Kidney epithelial cell (primary cell): ENCODE measurements around the gene GAGE12J. TPM values are rescaled to one million over a fixed set of nuclear protein-coding genes. Genes with fewer than 3 reads are reported as not detected.
"Not testable (repeated sequence)": the region's sequence is repeated elsewhere in the genome, so short reads cannot be mapped to it uniquely, and the experiment has no call there.

Experiments
- DNase-seq: peaks from one replicate; pipeline ENCODE4 v3.0.0-alpha.2; 2010; ENCODE audit warnings: low read depth
- H3K27me3 ChIP-seq: 2 replicates; pipeline ENCODE4 v1.6.0; 2011; ENCODE audit warnings: low read length; ENCODE audit not compliant: control insufficient read depth, insufficient read depth
- H3K36me3 ChIP-seq: 2 replicates; pipeline ENCODE4 v1.5.1; 2011; ENCODE audit warnings: low read length; ENCODE audit not compliant: control insufficient read depth, insufficient read depth
- H3K4me3 ChIP-seq: 2 replicates; pipeline ENCODE4 v1.5.1; 2011; ENCODE audit warnings: low read depth, mild to moderate bottlenecking, control low read depth, low read length
- total RNA-seq: library from RNA; depleted of rRNA; stranded (reverse); fragments of >200 nt; gene quantifications from 2 replicates; pipeline ENCODE4 v1.2.3, GENCODE V29; 2015

The GAGE12J gene
- total RNA-seq, 1 donor from 2014 or later = not detected

GRCh38 chrX:49331841-49332240, 10.0 kb downstream of the GAGE12J start:
- not testable (repeated sequence) for H3K4me3 ChIP-seq, H3K36me3 ChIP-seq, DNase-seq, H3K27me3 ChIP-seq

GRCh38 chrX:49341449-49341848, 19.6 kb downstream of the GAGE12J start:
- H3K36me3 ChIP-seq, H3K27me3 ChIP-seq: not testable (repeated sequence)

GRCh38 chrX:49344496-49345175, 22.8 kb downstream of the GAGE12J start:
- H3K4me3 ChIP-seq, H3K36me3 ChIP-seq, H3K27me3 ChIP-seq, DNase-seq: not testable (repeated sequence)

More at GRCh38 chrX:49341449-49341848, 19.6 kb downstream of the GAGE12J start:
- DNase-seq, H3K4me3 ChIP-seq: not testable (repeated sequence)

- not testable (repeated sequence) for H3K4me3 ChIP-seq, H3K36me3 ChIP-seq, H3K27me3 ChIP-seq, DNase-seq
Measured at GRCh38 chrX:49345402-49345801, 23.6 kb downstream of the GAGE12J start.

GRCh38 chrX:49346150-49346549, 24.3 kb downstream of the GAGE12J start:
- not testable (repeated sequence) for H3K27me3 ChIP-seq, DNase-seq, H3K36me3 ChIP-seq, H3K4me3 ChIP-seq

Other genes with a start within 250 kb of the GAGE12J start
- gene PRAF2, start 248.0 kb upstream of the GAGE12J start, total RNA-seq = 16.8 and 18.1 TPM in 2 replicates
- gene WDR45, start 242.2 kb upstream of the GAGE12J start, total RNA-seq = 115 and 117 TPM in 2 replicates
- gene GPKOW, start 198.3 kb upstream of the GAGE12J start, total RNA-seq = 26.4 and 35.0 TPM in 2 replicates
- gene MAGIX, start 159.3 kb upstream of the GAGE12J start, total RNA-seq = 2.9 and 5.1 TPM in 2 replicates
- 82.6 and 118 TPM in 2 replicates for gene PLP2, start 150.1 kb upstream of the GAGE12J start, total RNA-seq
- 12.7 and 17.7 TPM in 2 replicates for gene PRICKLE3, start 135.7 kb upstream of the GAGE12J start, total RNA-seq
- gene SYP, start 121.8 kb upstream of the GAGE12J start, total RNA-seq = 0.27 and 1.0 TPM in 2 replicates
- not detected in 2 replicates for gene CACNA1F, start 88.7 kb upstream of the GAGE12J start, total RNA-seq
- gene CCDC22, start 86.6 kb upstream of the GAGE12J start, total RNA-seq = 30.8 and 32.5 TPM in 2 replicates
- 0.41 and 0.71 TPM in 2 replicates for gene FOXP3, start 57.3 kb upstream of the GAGE12J start, total RNA-seq
- gene PPP1R3F, start 52.2 kb upstream of the GAGE12J start, total RNA-seq = 4.3 and 6.5 TPM in 2 replicates
- gene GAGE10, start 18.4 kb upstream of the GAGE12J start, total RNA-seq = not detected in 2 replicates
- gene GAGE13, start 9.5 kb downstream of the GAGE12J start, total RNA-seq = not detected in 2 replicates
- not detected in 2 replicates for gene GAGE12C, start 210.1 kb downstream of the GAGE12J start, total RNA-seq
- gene GAGE12D, start 219.7 kb downstream of the GAGE12J start, total RNA-seq = not detected in 2 replicates
- gene GAGE12E, start 229.3 kb downstream of the GAGE12J start, total RNA-seq = not detected in 2 replicates
- gene GAGE12F, start 238.8 kb downstream of the GAGE12J start, total RNA-seq = not detected in 2 replicates
- not detected in 2 replicates for gene GAGE12G, start 248.4 kb downstream of the GAGE12J start, total RNA-seq